Stimulated activated CD4-positive, alpha-beta T cell treated with anti-CD3 and anti-CD28 coated beads, Interleukin-4, amount 100 ng/mL, for 48 hours (primary cell): ENCODE results near the gene BACH2.
"Not testable (repeated sequence)": the region's sequence is repeated elsewhere in the genome, so short reads cannot be mapped to it uniquely, and the experiment has no call there.

ENCODE experiments used
- DNase-seq, 2 donors: peaks; one replicate each; pipeline ENCODE4 v3.0.0-alpha.2; 2020; ENCODE audit warnings: low read depth in 2 of 2

The BACH2 gene

GRCh38 chr6:90184334-90185298 is 112.0 kb downstream of the BACH2 start:
- no peak for DNase-seq

GRCh38 chr6:90183587-90184333 is 112.9 kb downstream of the BACH2 start:
- DNase-seq: no peak

GRCh38 chr6:90180526-90180925 is 116.1 kb downstream of the BACH2 start:
- no peak for DNase-seq

GRCh38 chr6:90179190-90180169 is 117.2 kb downstream of the BACH2 start:
- no peak for DNase-seq

GRCh38 chr6:90178384-90178855 is 118.2 kb downstream of the BACH2 start:
- no peak for DNase-seq

GRCh38 chr6:90177544-90178383 is 118.9 kb downstream of the BACH2 start:
- no peak for DNase-seq

GRCh38 chr6:90175627-90176538 is 120.8 kb downstream of the BACH2 start:
- peak; percentile 47 to 68 for DNase-seq

DNA sequence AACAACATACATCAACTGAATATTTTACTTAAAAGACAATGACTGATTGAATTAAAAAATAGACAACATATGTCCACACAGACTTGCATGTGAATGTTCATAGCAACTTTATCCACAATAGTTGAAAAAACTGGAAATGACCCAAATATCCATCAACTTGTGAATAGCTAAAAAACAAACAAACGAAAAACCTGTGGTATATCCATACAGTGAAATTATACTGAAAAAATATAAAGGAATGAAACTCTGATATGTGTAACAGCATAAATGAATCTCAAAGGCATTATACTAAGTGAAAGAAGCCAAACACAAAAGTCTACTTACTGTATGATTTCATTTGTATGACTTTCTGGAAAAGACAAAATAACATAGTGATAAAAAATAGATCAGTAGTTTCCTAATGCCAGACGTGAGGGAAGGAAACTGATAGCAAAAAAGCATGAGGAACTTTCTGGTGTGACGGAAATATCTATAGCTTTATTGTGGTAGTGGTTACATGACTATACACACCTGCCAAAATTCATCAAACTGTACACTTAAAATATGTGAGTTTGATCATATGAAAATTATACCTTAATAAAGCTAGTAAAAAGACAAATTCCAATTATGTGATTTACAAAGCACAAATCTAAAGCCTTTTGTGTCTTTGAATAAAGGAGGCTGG is 123.2 kb downstream of the BACH2 start:
- no peak for DNase-seq

DNA sequence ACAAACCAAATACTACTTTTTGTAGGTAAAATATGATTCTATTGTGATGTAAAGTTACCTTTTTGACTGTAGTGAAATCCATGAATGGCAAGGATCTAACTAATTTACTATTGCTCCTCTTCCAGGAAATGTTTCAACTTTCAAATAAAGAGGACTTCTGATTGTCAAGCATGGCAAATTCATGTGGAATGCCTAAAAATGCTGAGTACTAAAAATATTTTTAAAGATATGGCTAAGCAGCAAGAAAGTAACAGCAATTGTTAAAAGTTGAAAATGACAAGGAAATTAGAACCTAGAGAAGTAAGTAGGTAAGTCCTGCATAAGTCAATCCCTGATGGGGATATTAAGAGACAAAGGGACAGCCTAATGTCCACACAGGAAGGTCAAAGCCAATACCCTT is 126.0 kb downstream of the BACH2 start:
- no peak for DNase-seq

- DNase-seq: no peak
Measured at GRCh38 chr6:90169374-90169773, 127.3 kb downstream of the BACH2 start.

GRCh38 chr6:90168693-90169131 is 127.9 kb downstream of the BACH2 start:
- DNase-seq: no peak

- no peak for DNase-seq
Measured at GRCh38 chr6:90167514-90168379, 128.9 kb downstream of the BACH2 start.

GRCh38 chr6:90166155-90166924 is 130.3 kb downstream of the BACH2 start:
- DNase-seq: not testable (repeated sequence)

- no peak for DNase-seq
Measured at GRCh38 chr6:90162648-90163387, 133.8 kb downstream of the BACH2 start.

DNA sequence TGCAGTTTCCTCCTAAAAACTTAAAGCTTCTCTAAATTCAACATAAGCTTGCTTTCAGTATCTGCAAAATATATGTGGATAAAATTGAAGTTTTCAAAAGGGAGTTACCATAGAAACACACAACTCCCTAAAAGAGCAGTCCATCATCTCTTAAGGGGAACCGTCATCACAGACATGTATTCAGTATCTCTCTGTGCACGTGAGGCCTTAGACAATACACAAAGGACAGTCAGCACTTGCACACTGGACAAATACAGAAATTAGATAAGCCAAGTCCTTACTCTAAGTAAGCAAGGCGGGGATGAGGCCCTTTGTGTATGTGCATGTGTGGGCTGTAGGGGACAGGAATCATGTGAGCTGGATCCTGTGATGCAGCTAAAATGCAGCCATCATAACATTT is 136.6 kb downstream of the BACH2 start:
- no peak for DNase-seq

GRCh38 chr6:90159452-90159851 is 137.2 kb downstream of the BACH2 start:
- no peak for DNase-seq
